Esophagus (tissue), 2 donors: Measurements from ENCODE around the gene CISD2. TPM values are rescaled to one million over a fixed set of nuclear protein-coding genes. Genes with fewer than 3 reads are reported as not detected.

ENCODE experiments used
- polyA plus RNA-seq, 2 donors: library from polyadenylated mRNA; stranded (reverse); fragments of 200-250 nt; gene quantifications; one replicate each; pipeline ENCODE4 v1.2.3, GENCODE V29; 2013
- donor health status: healthy with polysubstance abuse.
- donor health status: Bipolar disorder and iron deficiency.

CISD2 gene
- polyA plus RNA-seq, 2 donors = 11.4 to 15.7 TPM

Other genes with a start within 250 kb of the CISD2 start
- gene MANBA, start 108.0 kb upstream of the CISD2 start, polyA plus RNA-seq = 1 to 10 TPM; 4.3 to 4.7 TPM
- 100 to 1,000 TPM; 185 to 218 TPM for gene UBE2D3, start 41.4 kb upstream of the CISD2 start, polyA plus RNA-seq
- gene SLC9B1, start 150.7 kb downstream of the CISD2 start, polyA plus RNA-seq = under 1 TPM; 0.08 to 0.18 TPM
- gene SLC9B2, start 207.8 kb downstream of the CISD2 start, polyA plus RNA-seq = 1 to 10 TPM; 1.8 to 6.5 TPM
- gene BDH2, start 230.8 kb downstream of the CISD2 start, polyA plus RNA-seq = 10 to 100 TPM; 16.9 to 29.6 TPM